ENCODE results near the gene FAM13A.

Gene FAM13A

DNA sequence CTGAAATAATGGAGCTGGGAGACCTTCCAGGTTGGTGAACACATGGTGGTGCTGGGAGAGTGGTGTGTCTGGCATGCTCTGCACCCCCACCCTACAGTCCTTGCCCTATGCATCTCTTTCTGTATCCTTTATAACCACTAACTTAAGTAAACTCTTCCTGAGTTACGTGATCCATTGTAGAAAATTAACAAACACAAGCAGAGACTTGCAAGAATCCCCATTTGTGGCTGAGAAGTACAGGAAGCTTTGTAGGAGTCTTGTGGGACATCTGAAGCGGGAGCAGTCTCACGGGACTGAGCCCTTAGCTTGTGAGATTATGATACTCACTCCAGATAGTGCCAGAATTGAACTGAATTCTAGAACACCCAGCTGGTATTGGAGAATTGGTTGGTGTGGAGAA lies 14.3 kb upstream of the FAM13A start:
- Histone ChIP-seq H3K4me2 (ENCODE audit: low read depth, low read length) (no peak overlapping the region), H3K27ac (ENCODE audit: low read length) (no peak overlapping the region), H3K36me3 (replicated peaks; ENCODE audit: insufficient read depth, low read length) (no peaks in the 10 kb centered on the region), H3K9ac (ENCODE audit: low read length) (no peak overlapping the region), H2AFZ (ENCODE audit: low read length) (no peak overlapping the region), H3K9me3 (replicated peaks; ENCODE audit: insufficient read depth, low read length) (no peaks in the 10 kb centered on the region), H3K79me2 (ENCODE audit: low read length) (no peaks in the 10 kb centered on the region), H3K27me3 (replicated peaks; ENCODE audit: insufficient read depth, low read length) (no peaks in the 10 kb centered on the region), H3K4me3 (ENCODE audit: low read length) (no peak overlapping the region), H3K9me2 (replicated peaks; ENCODE audit: insufficient read depth, low read length) (no peaks in the 10 kb centered on the region), H3K4me1 (ENCODE audit: low read length) (no peaks in the 10 kb centered on the region), H4K20me1 (ENCODE audit: insufficient read depth, low read length) (no peaks in the 10 kb centered on the region), H3F3A (ENCODE audit: insufficient read depth, low read length) (no peaks in the 10 kb centered on the region)
- TF ChIP-seq EZH2phosphoT487 (IDR thresholded peaks at IDR 0.05; ENCODE audit: low read length) (no peak), EZH2 (optimal IDR thresholded peaks at IDR 0.05; ENCODE audit: low read depth, low read length) (no peak)
- TF ChIP-seq, protein P1, sequence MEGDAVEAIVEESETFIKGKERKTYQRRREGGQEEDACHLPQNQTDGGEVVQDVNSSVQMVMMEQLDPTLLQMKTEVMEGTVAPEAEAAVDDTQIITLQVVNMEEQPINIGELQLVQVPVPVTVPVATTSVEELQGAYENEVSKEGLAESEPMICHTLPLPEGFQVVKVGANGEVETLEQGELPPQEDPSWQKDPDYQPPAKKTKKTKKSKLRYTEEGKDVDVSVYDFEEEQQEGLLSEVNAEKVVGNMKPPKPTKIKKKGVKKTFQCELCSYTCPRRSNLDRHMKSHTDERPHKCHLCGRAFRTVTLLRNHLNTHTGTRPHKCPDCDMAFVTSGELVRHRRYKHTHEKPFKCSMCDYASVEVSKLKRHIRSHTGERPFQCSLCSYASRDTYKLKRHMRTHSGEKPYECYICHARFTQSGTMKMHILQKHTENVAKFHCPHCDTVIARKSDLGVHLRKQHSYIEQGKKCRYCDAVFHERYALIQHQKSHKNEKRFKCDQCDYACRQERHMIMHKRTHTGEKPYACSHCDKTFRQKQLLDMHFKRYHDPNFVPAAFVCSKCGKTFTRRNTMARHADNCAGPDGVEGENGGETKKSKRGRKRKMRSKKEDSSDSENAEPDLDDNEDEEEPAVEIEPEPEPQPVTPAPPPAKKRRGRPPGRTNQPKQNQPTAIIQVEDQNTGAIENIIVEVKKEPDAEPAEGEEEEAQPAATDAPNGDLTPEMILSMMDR (IDR thresholded peaks at IDR 0.05; ENCODE audit: low read length): no peak
- DNase-seq: no peak

DNA sequence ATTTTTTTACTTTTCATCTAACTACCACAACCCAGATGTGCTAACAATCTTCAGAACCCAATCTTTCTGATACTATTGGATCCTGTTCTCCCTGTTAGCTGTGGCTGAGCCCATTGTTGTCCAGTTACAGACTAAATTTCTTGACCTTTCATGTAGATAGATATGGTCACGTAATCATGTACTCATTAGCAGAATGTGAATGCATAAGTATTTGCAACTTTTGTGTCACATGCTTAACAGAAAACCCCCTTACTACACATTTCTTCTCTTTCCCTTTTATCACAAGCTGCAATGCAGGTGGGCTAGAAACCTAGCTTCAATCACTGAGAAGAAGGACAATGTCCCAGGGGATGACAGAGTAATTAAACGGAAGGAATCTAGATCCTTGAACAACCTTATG lies 13.1 kb upstream of the FAM13A start:
- TF ChIP-seq EZH2 (optimal IDR thresholded peaks at IDR 0.05; ENCODE audit: low read depth, low read length) (no peak), EZH2phosphoT487 (IDR thresholded peaks at IDR 0.05; ENCODE audit: low read length) (no peak)
- TF ChIP-seq, protein P1 (IDR thresholded peaks at IDR 0.05; ENCODE audit: low read length): no peak
- H3K4me1 ChIP-seq (ENCODE audit: low read length): no peaks in the 10 kb centered on the region
- H3K79me2 ChIP-seq (ENCODE audit: low read length): no peaks in the 10 kb centered on the region
- no peak overlapping the region for H3K27ac ChIP-seq (ENCODE audit: low read length)
- H3K4me2 ChIP-seq (ENCODE audit: low read depth, low read length): no peak overlapping the region
- no peaks in the 10 kb centered on the region for H3K27me3 ChIP-seq (replicated peaks; ENCODE audit: insufficient read depth, low read length)
- no peaks in the 10 kb centered on the region for H3K36me3 ChIP-seq (replicated peaks; ENCODE audit: insufficient read depth, low read length)
- no peak for DNase-seq
- no peaks in the 10 kb centered on the region for H3F3A ChIP-seq (ENCODE audit: insufficient read depth, low read length)
- no peak overlapping the region for H3K9ac ChIP-seq (ENCODE audit: low read length)
- H3K9me2 ChIP-seq (replicated peaks; ENCODE audit: insufficient read depth, low read length): no peaks in the 10 kb centered on the region
- no peak overlapping the region for H3K4me3 ChIP-seq (ENCODE audit: low read length)
- no peaks in the 10 kb centered on the region for H3K9me3 ChIP-seq (replicated peaks; ENCODE audit: insufficient read depth, low read length)
- no peaks in the 10 kb centered on the region for H4K20me1 ChIP-seq (ENCODE audit: insufficient read depth, low read length)
- H2AFZ ChIP-seq (ENCODE audit: low read length): no peak overlapping the region

DNA sequence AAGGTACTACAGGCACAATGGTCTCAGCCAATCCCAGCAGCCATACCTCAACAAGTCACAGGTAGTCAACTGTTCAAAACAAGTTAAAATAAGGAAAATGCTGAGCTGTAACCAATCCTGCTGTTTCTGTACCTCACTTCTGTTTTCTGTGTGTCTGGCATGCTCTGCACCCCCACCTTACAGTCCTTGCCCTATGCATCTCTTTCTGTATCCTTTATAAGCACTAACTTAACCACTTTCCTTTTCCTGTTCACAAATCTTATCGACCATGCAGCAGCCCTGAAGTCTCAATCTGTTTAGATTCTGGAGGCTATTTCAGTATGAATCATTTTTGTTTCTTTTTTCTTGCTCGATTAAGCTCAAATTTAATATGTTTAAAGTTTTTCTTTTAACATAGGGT lies 12.5 kb upstream of the FAM13A start:
- H2AFZ ChIP-seq (ENCODE audit: low read length): no peak overlapping the region
- H3K4me2 ChIP-seq (ENCODE audit: low read depth, low read length): no peak overlapping the region
- peak; percentile 44 for DNase-seq

More for the DNA sequence above, 12.5 kb upstream of the FAM13A start:
- Histone ChIP-seq H3K4me1 (ENCODE audit: low read length) (no peaks in the 10 kb centered on the region), H3K36me3 (replicated peaks; ENCODE audit: insufficient read depth, low read length) (no peaks in the 10 kb centered on the region), H3K9me2 (replicated peaks; ENCODE audit: insufficient read depth, low read length) (no peaks in the 10 kb centered on the region), H3K4me3 (ENCODE audit: low read length) (no peak overlapping the region), H3F3A (ENCODE audit: insufficient read depth, low read length) (no peaks in the 10 kb centered on the region), H3K27ac (ENCODE audit: low read length) (no peak overlapping the region), H4K20me1 (ENCODE audit: insufficient read depth, low read length) (no peaks in the 10 kb centered on the region), H3K79me2 (ENCODE audit: low read length) (no peaks in the 10 kb centered on the region), H3K9me3 (replicated peaks; ENCODE audit: insufficient read depth, low read length) (no peaks in the 10 kb centered on the region), H3K9ac (ENCODE audit: low read length) (no peak overlapping the region), H3K27me3 (replicated peaks; ENCODE audit: insufficient read depth, low read length) (no peaks in the 10 kb centered on the region)
- TF ChIP-seq, protein P1 (IDR thresholded peaks at IDR 0.05; ENCODE audit: low read length): no peak
- no peak for TF ChIP-seq EZH2phosphoT487 (IDR thresholded peaks at IDR 0.05; ENCODE audit: low read length)
- TF ChIP-seq EZH2 (optimal IDR thresholded peaks at IDR 0.05; ENCODE audit: low read depth, low read length): no peak

Data from MM.1S (cell line).